HEK293 (cell line): Measurements from ENCODE around the gene TMEM135.
"Not testable (repeated sequence)": the region's sequence is repeated elsewhere in the genome, so short reads cannot be mapped to it uniquely, and the experiment has no call there.

Experiments
- CTCF ChIA-PET: fragments of 350-600 bp; formaldehyde crosslinking; extraction: SDS; loops from one replicate; lab custom pipeline; 2021; ENCODE audit warnings: antibody characterized with exemption; lab: Yijun Ruan, JAX
- POLR2A ChIA-PET: fragments of 300-600 bp; formaldehyde crosslinking; extraction: SDS; loops from one replicate; lab custom pipeline; 2020; ENCODE audit warnings: antibody characterized with exemption, inconsistent platforms; lab: Yijun Ruan, JAX
- H3K27ac ChIP-seq: fragments of 200-500 bp; sonication (Bioruptor generic); 2 replicates; pipeline ENCODE4 v1.5.1; 2014; ENCODE audit warnings: low read depth, low read length, control low read depth, inconsistent platforms; ENCODE audit errors: extremely low read depth
- H3K36me3 ChIP-seq, 2 experiments: fragments of 200-500 bp in 1 of 2; sonication (Bioruptor generic) in 1 of 2; 1 replicate in 1 of 2; 2 replicates in 1 of 2; pipeline ENCODE4 v1.5.1; 2014 to 2017; ENCODE audit warnings: inconsistent platforms in 2 of 2, low read length in 2 of 2; ENCODE audit not compliant: control insufficient read depth in 2 of 2, insufficient read depth in 1 of 2
- H3K4me1 ChIP-seq: fragments of 200-500 bp; sonication (Bioruptor generic); 2 replicates; pipeline ENCODE4 v1.5.1; 2014; ENCODE audit warnings: mild to moderate bottlenecking, low read length, inconsistent platforms; ENCODE audit not compliant: control insufficient read depth, insufficient read depth
- H3K4me3 ChIP-seq: 2 replicates; pipeline ENCODE4 v1.5.1; 2011; ENCODE audit warnings: low read depth, mild to moderate bottlenecking, control low read depth, low read length, moderate library complexity
- H3K9me3 ChIP-seq: fragments of 200-500 bp; sonication (Bioruptor generic); 2 replicates; pipeline ENCODE4 v1.5.1; 2014; ENCODE audit warnings: low read depth, low read length, inconsistent platforms; ENCODE audit not compliant: control insufficient read depth, insufficient read depth
- HOXA7 ChIP-seq: sonication (generic); formaldehyde crosslinking; IDR thresholded peaks from 2 replicates; pipeline ENCODE4 v1.8.1; 2022; ENCODE audit warnings: missing genetic modification reagents, borderline replicate concordance
- KLF1 ChIP-seq: fragments of 450-650 bp; formaldehyde crosslinking; IDR thresholded peaks from 2 replicates; pipeline ENCODE4 v1.5.1; 2016; ENCODE audit warnings: missing biosample characterization, missing genetic modification characterization
- KLF16 ChIP-seq: fragments of 450-650 bp; formaldehyde crosslinking; IDR thresholded peaks from 2 replicates; pipeline ENCODE4 v1.5.1; 2017; ENCODE audit warnings: missing biosample characterization, missing genetic modification characterization
- PRDM1 ChIP-seq: fragments of 450-650 bp; formaldehyde crosslinking; IDR thresholded peaks from 2 replicates; pipeline ENCODE4; 2016; ENCODE audit warnings: missing biosample characterization, missing genetic modification characterization
- SCRT1 ChIP-seq: fragments of 450-650 bp; formaldehyde crosslinking; IDR thresholded peaks from 2 replicates; pipeline ENCODE4 v1.5.1; 2016; ENCODE audit warnings: missing biosample characterization, missing genetic modification characterization, borderline replicate concordance
- WT1 ChIP-seq: fragments of 450-650 bp; formaldehyde crosslinking; IDR thresholded peaks from 2 replicates; pipeline ENCODE4 v1.5.1; 2016; ENCODE audit warnings: missing biosample characterization, missing genetic modification characterization
- ZIC2 ChIP-seq: fragments of 450-650 bp; formaldehyde crosslinking; IDR thresholded peaks from 2 replicates; pipeline ENCODE4 v1.5.1; 2016; ENCODE audit warnings: missing biosample characterization, missing genetic modification characterization
- ZNF121 ChIP-seq: fragments of 450-650 bp; formaldehyde crosslinking; IDR thresholded peaks from 2 replicates; pipeline ENCODE4 v1.5.1; 2016; ENCODE audit warnings: missing biosample characterization, missing genetic modification characterization
- ZNF138 ChIP-seq: fragments of 450-650 bp; formaldehyde crosslinking; IDR thresholded peaks from 2 replicates; pipeline ENCODE4 v1.5.1; 2016; ENCODE audit warnings: missing biosample characterization, missing genetic modification characterization, borderline replicate concordance
- ZNF157 ChIP-seq: fragments of 450-650 bp; formaldehyde crosslinking; IDR thresholded peaks from 2 replicates; pipeline ENCODE4 v1.5.1; 2016; ENCODE audit warnings: missing biosample characterization, missing genetic modification characterization
- ZNF175 ChIP-seq: fragments of 450-650 bp; formaldehyde crosslinking; IDR thresholded peaks from 2 replicates; pipeline ENCODE4 v1.5.1; 2016; ENCODE audit warnings: missing biosample characterization, missing genetic modification characterization
- ZNF292 ChIP-seq: fragments of 450-650 bp; formaldehyde crosslinking; IDR thresholded peaks from 2 replicates; pipeline ENCODE4 v1.5.1; 2016; ENCODE audit warnings: low read depth, missing biosample characterization, missing genetic modification characterization, borderline replicate concordance
- ZNF394 ChIP-seq: fragments of 450-650 bp; formaldehyde crosslinking; IDR thresholded peaks from 2 replicates; pipeline ENCODE4 v1.5.1; 2016; ENCODE audit warnings: missing biosample characterization, missing genetic modification characterization, mild to moderate bottlenecking, moderate library complexity, borderline replicate concordance
- ZNF404 ChIP-seq: fragments of 450-650 bp; formaldehyde crosslinking; IDR thresholded peaks from 2 replicates; pipeline ENCODE4 v1.5.1; 2017; ENCODE audit warnings: missing biosample characterization, missing genetic modification characterization
- ZNF514 ChIP-seq: fragments of 450-650 bp; formaldehyde crosslinking; IDR thresholded peaks from 2 replicates; pipeline ENCODE4 v1.5.1; 2016; ENCODE audit warnings: missing biosample characterization, missing genetic modification characterization
- ZNF561 ChIP-seq: fragments of 450-650 bp; IDR thresholded peaks from 2 replicates; pipeline ENCODE4 v1.5.1; 2018; ENCODE audit warnings: missing biosample characterization, missing genetic modification characterization, borderline replicate concordance
- ZNF768 ChIP-seq: fragments of 450-650 bp; formaldehyde crosslinking; IDR thresholded peaks from 2 replicates; pipeline ENCODE4 v1.5.1; 2018; ENCODE audit warnings: missing biosample characterization, mild to moderate bottlenecking, missing genetic modification characterization
- TF ChIP-seq, protein P1 (sequence below): fragments of 450-650 bp; formaldehyde crosslinking; IDR thresholded peaks from 2 replicates; pipeline ENCODE4 v1.5.1; 2016; ENCODE audit warnings: missing biosample characterization, missing genetic modification characterization
- TF ChIP-seq, protein P2 (sequence below): fragments of 450-650 bp; formaldehyde crosslinking; IDR thresholded peaks from 2 replicates; pipeline ENCODE4 v1.5.1; 2016; ENCODE audit warnings: missing biosample characterization, missing genetic modification characterization
- TF ChIP-seq, protein P3 (sequence below): fragments of 450-650 bp; IDR thresholded peaks from 2 replicates; pipeline ENCODE4 v1.5.1; 2018; ENCODE audit warnings: missing biosample characterization, missing genetic modification characterization
- TF ChIP-seq, protein P4 (sequence below): fragments of 450-650 bp; formaldehyde crosslinking; conservative IDR thresholded peaks from 2 replicates; pipeline ENCODE4 v1.5.1; 2016; ENCODE audit warnings: low read depth, missing biosample characterization, missing genetic modification characterization

The TMEM135 gene

DNA sequence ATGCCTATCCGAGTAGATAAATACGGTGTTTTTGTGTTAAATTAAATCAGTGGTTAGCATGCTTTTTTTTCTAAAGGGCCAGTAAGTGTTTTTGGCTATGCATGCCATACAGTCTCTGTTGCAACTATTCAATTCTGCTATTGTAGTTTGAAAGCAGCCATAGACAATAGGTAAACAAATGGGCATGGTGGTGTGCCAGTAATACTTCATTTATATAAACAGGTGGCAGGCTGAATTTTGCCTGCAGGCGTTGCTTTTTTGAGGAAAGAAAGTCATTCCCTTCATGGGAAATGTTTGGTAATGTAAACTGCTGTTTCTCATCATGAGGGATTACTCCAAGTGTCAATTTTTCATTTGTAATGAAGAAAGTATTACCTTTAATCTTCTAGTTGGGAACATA, 106.5 kb downstream of the TMEM135 start:
- Histone ChIP-seq H3K4me1 (no peaks in the 10 kb centered on the region), H3K9me3 (no peaks in the 10 kb centered on the region), H3K4me3 (no peak overlapping the region), H3K27ac (no peak overlapping the region), H3K36me3 (no peaks in the 10 kb centered on the region)
- POLR2A ChIA-PET, result no interaction called here
- CTCF ChIA-PET, result no interaction called here
- TF ChIP-seq ZNF121 (tag by site-specific recombination), result no peak
- no peak for TF ChIP-seq SCRT1 (tag by site-specific recombination)
- TF ChIP-seq PRDM1 (tag by site-specific recombination), result no peak
- TF ChIP-seq ZNF404 (tag by site-specific recombination), result no peak
- no peak for TF ChIP-seq ZNF394 (tag by site-specific recombination)
- TF ChIP-seq ZNF175 (tag by site-specific recombination), result no peak

DNA sequence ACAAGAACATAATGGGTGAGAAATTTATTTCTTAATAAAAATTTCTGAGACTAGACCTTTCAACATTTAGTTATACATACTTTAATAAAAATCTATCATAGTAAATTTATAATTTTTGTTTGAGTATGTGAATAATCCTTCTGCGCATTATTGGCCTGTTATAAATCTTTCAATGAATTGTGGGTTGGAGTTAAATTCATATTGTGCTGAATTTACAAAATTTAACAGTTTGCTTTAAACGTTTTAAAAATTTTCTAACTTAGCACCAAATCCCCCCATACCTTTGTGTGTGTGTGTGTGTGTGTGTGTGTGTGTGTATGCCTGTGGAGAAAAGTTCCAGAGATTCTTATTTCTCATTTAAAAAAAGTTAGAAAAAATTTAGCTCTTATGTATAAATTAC, 111.0 kb downstream of the TMEM135 start:
- POLR2A ChIA-PET, result no interaction called here
- CTCF ChIA-PET, result no interaction called here
- TF ChIP-seq ZNF561 (tag by site-specific recombination), result no peak
- TF ChIP-seq, protein P1, sequence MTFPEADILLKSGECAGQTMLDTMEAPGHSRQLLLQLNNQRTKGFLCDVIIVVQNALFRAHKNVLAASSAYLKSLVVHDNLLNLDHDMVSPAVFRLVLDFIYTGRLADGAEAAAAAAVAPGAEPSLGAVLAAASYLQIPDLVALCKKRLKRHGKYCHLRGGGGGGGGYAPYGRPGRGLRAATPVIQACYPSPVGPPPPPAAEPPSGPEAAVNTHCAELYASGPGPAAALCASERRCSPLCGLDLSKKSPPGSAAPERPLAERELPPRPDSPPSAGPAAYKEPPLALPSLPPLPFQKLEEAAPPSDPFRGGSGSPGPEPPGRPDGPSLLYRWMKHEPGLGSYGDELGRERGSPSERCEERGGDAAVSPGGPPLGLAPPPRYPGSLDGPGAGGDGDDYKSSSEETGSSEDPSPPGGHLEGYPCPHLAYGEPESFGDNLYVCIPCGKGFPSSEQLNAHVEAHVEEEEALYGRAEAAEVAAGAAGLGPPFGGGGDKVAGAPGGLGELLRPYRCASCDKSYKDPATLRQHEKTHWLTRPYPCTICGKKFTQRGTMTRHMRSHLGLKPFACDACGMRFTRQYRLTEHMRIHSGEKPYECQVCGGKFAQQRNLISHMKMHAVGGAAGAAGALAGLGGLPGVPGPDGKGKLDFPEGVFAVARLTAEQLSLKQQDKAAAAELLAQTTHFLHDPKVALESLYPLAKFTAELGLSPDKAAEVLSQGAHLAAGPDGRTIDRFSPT (tag by site-specific recombination), result no peak
- TF ChIP-seq HOXA7, result no peak
- TF ChIP-seq ZNF514 (tag by site-specific recombination), result no peak
- no peak for TF ChIP-seq ZNF138 (tag by site-specific recombination)
- TF ChIP-seq, protein P2, sequence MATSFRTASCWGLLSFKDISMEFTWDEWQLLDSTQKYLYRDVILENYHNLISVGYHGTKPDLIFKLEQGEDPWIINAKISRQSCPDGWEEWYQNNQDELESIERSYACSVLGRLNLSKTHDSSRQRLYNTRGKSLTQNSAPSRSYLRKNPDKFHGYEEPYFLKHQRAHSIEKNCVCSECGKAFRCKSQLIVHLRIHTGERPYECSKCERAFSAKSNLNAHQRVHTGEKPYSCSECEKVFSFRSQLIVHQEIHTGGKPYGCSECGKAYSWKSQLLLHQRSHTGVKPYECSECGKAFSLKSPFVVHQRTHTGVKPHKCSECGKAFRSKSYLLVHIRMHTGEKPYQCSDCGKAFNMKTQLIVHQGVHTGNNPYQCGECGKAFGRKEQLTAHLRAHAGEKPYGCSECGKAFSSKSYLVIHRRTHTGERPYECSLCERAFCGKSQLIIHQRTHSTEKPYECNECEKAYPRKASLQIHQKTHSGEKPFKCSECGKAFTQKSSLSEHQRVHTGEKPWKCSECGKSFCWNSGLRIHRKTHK, result no peak
- TF ChIP-seq ZNF292 (tag by site-specific recombination), result no peak
- TF ChIP-seq, protein P3, sequence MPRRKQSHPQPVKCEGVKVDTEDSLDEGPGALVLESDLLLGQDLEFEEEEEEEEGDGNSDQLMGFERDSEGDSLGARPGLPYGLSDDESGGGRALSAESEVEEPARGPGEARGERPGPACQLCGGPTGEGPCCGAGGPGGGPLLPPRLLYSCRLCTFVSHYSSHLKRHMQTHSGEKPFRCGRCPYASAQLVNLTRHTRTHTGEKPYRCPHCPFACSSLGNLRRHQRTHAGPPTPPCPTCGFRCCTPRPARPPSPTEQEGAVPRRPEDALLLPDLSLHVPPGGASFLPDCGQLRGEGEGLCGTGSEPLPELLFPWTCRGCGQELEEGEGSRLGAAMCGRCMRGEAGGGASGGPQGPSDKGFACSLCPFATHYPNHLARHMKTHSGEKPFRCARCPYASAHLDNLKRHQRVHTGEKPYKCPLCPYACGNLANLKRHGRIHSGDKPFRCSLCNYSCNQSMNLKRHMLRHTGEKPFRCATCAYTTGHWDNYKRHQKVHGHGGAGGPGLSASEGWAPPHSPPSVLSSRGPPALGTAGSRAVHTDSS (tag by site-specific recombination), result no peak
- no peak for TF ChIP-seq KLF1 (tag by site-specific recombination)
- no peak for TF ChIP-seq ZNF157 (tag by site-specific recombination)
- TF ChIP-seq KLF16 (tag by site-specific recombination), result no peak
- TF ChIP-seq SCRT1 (tag by site-specific recombination), result no peak
- TF ChIP-seq, protein P4, sequence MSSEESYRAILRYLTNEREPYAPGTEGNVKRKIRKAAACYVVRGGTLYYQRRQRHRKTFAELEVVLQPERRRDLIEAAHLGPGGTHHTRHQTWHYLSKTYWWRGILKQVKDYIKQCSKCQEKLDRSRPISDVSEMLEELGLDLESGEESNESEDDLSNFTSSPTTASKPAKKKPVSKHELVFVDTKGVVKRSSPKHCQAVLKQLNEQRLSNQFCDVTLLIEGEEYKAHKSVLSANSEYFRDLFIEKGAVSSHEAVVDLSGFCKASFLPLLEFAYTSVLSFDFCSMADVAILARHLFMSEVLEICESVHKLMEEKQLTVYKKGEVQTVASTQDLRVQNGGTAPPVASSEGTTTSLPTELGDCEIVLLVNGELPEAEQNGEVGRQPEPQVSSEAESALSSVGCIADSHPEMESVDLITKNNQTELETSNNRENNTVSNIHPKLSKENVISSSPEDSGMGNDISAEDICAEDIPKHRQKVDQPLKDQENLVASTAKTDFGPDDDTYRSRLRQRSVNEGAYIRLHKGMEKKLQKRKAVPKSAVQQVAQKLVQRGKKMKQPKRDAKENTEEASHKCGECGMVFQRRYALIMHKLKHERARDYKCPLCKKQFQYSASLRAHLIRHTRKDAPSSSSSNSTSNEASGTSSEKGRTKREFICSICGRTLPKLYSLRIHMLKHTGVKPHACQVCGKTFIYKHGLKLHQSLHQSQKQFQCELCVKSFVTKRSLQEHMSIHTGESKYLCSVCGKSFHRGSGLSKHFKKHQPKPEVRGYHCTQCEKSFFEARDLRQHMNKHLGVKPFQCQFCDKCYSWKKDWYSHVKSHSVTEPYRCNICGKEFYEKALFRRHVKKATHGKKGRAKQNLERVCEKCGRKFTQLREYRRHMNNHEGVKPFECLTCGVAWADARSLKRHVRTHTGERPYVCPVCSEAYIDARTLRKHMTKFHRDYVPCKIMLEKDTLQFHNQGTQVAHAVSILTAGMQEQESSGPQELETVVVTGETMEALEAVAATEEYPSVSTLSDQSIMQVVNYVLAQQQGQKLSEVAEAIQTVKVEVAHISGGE (tag by site-specific recombination), result no peak
- TF ChIP-seq ZNF768 (tag by site-specific recombination), result no peak
- no peak for TF ChIP-seq WT1 (tag by site-specific recombination)
- TF ChIP-seq ZIC2 (tag by site-specific recombination), result no peak

DNA sequence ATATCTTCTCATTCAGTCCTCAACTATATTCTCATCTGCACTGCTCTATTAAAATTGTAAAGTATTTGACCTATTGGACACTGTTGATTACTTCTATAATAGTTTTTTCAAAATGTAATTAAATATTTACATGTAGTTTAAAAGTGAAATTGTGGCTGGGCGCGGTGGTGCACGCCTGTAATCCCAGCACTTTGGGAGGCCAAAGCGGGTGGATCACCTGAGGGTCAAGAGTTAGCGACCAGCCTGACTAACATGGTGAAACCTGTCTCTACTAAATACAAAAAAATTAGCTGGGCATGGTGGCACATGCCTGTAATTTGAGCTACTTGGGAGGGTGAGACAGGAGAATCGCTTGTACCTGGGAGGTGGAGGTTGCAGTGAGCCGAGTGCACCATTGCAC, 112.0 kb downstream of the TMEM135 start:
- CTCF ChIA-PET, H3K4me1 ChIP-seq, H3K4me3 ChIP-seq, POLR2A ChIA-PET, H3K36me3 ChIP-seq, H3K27ac ChIP-seq, H3K9me3 ChIP-seq: not testable (repeated sequence)

More for the DNA sequence above, 111.0 kb downstream of the TMEM135 start:
- Histone ChIP-seq H3K9me3 (no peaks in the 10 kb centered on the region), H3K4me1 (no peaks in the 10 kb centered on the region), H3K4me3 (no peak overlapping the region), H3K36me3 (no peaks in the 10 kb centered on the region), H3K27ac (no peak overlapping the region)
